Activated naive CD4-positive, alpha-beta T cell treated with anti-CD3 and anti-CD28 coated beads, Interleukin-2, amount 50 U/mL, for 24 hours (primary cell): ENCODE data around the gene CERK.

Experiments
- H3K27ac Mint-ChIP-seq: one replicate; pipeline ENCODE4 v1.8.0; 2021; ENCODE audit warnings: mild to moderate bottlenecking, mixed read lengths
- H3K27me3 Mint-ChIP-seq: one replicate; pipeline ENCODE4 v1.8.0; 2021; ENCODE audit warnings: mixed read lengths
- H3K36me3 Mint-ChIP-seq: one replicate; pipeline ENCODE4 v1.8.0; 2021; ENCODE audit warnings: mixed read lengths
- H3K4me1 Mint-ChIP-seq: one replicate; pipeline ENCODE4 v1.8.0; 2021; ENCODE audit warnings: mixed read lengths
- H3K4me3 Mint-ChIP-seq: one replicate; pipeline ENCODE4 v1.8.0; 2021; ENCODE audit warnings: mild to moderate bottlenecking, mixed read lengths
- H3K9me3 Mint-ChIP-seq: one replicate; pipeline ENCODE4 v1.8.0; 2021; ENCODE audit warnings: mixed read lengths

Gene CERK

GRCh38 chr22:46756097-46756496 lies 18.0 kb upstream of the CERK start:
- Mint-ChIP-seq H3K36me3 (peaks cover 3% of the 10 kb centered on the region), H3K27me3 (no peaks in the 10 kb centered on the region), H3K4me1 (peaks cover 28% of the 10 kb centered on the region), H3K27ac (peak overlapping the region; percentile 38), H3K4me3 (no peak overlapping the region), H3K9me3 (peaks cover 6% of the 10 kb centered on the region)

- Mint-ChIP-seq H3K4me3 (no peak overlapping the region), H3K9me3 (peaks cover 6% of the 10 kb centered on the region), H3K27ac (no peak overlapping the region), H3K27me3 (no peaks in the 10 kb centered on the region), H3K4me1 (peaks cover 26% of the 10 kb centered on the region), H3K36me3 (peaks cover 3% of the 10 kb centered on the region)
Observed at GRCh38 chr22:46755525-46755924, 17.5 kb upstream of the CERK start.

- H3K4me1 Mint-ChIP-seq = peaks cover 33% of the 10 kb centered on the region
- no peak overlapping the region for H3K4me3 Mint-ChIP-seq
- H3K27me3 Mint-ChIP-seq = no peaks in the 10 kb centered on the region
- H3K36me3 Mint-ChIP-seq = peaks cover 3% of the 10 kb centered on the region
- H3K9me3 Mint-ChIP-seq = peaks cover 6% of the 10 kb centered on the region
- no peak overlapping the region for H3K27ac Mint-ChIP-seq
Observed at GRCh38 chr22:46754826-46755225, 16.8 kb upstream of the CERK start.

GRCh38 chr22:46754110-46754799 lies 16.2 kb upstream of the CERK start:
- Mint-ChIP-seq H3K27me3 (no peaks in the 10 kb centered on the region), H3K4me3 (no peak overlapping the region), H3K9me3 (peaks cover 6% of the 10 kb centered on the region), H3K36me3 (peaks cover 3% of the 10 kb centered on the region), H3K27ac (peak overlapping the region; percentile 32), H3K4me1 (peaks cover 39% of the 10 kb centered on the region)

GRCh38 chr22:46753761-46754109 lies 15.7 kb upstream of the CERK start:
- Mint-ChIP-seq H3K36me3 (peaks cover 3% of the 10 kb centered on the region), H3K4me1 (peaks cover 41% of the 10 kb centered on the region), H3K9me3 (peaks cover 6% of the 10 kb centered on the region), H3K27me3 (no peaks in the 10 kb centered on the region), H3K4me3 (no peak overlapping the region), H3K27ac (no peak overlapping the region)

- H3K27me3 Mint-ChIP-seq = no peaks in the 10 kb centered on the region
- H3K9me3 Mint-ChIP-seq = peaks cover 6% of the 10 kb centered on the region
- peaks cover 39% of the 10 kb centered on the region for H3K4me1 Mint-ChIP-seq
- H3K27ac Mint-ChIP-seq = no peak overlapping the region
- H3K36me3 Mint-ChIP-seq = peaks cover 3% of the 10 kb centered on the region
- no peak overlapping the region for H3K4me3 Mint-ChIP-seq
Observed at GRCh38 chr22:46753360-46753759, 15.3 kb upstream of the CERK start.

GRCh38 chr22:46752988-46753310 lies 14.9 kb upstream of the CERK start:
- peaks cover 6% of the 10 kb centered on the region for H3K9me3 Mint-ChIP-seq
- H3K4me3 Mint-ChIP-seq = no peak overlapping the region
- H3K27ac Mint-ChIP-seq = no peak overlapping the region
- H3K27me3 Mint-ChIP-seq = no peaks in the 10 kb centered on the region
- H3K4me1 Mint-ChIP-seq = peaks cover 41% of the 10 kb centered on the region
- H3K36me3 Mint-ChIP-seq = peaks cover 3% of the 10 kb centered on the region

GRCh38 chr22:46752286-46752987 lies 14.4 kb upstream of the CERK start:
- Mint-ChIP-seq H3K27me3 (no peaks in the 10 kb centered on the region), H3K36me3 (peaks cover 3% of the 10 kb centered on the region), H3K27ac (no peak overlapping the region), H3K4me3 (no peak overlapping the region), H3K9me3 (peaks cover 6% of the 10 kb centered on the region), H3K4me1 (peaks cover 44% of the 10 kb centered on the region)

- Mint-ChIP-seq H3K27ac (no peak overlapping the region), H3K27me3 (no peaks in the 10 kb centered on the region), H3K4me1 (peaks cover 33% of the 10 kb centered on the region), H3K36me3 (no peaks in the 10 kb centered on the region), H3K9me3 (no peaks in the 10 kb centered on the region), H3K4me3 (no peak overlapping the region)
Observed at GRCh38 chr22:46750863-46751443, 12.9 kb upstream of the CERK start.

- Mint-ChIP-seq H3K9me3 (no peaks in the 10 kb centered on the region), H3K27me3 (no peaks in the 10 kb centered on the region), H3K27ac (no peak overlapping the region), H3K36me3 (no peaks in the 10 kb centered on the region), H3K4me1 (peaks cover 33% of the 10 kb centered on the region), H3K4me3 (no peak overlapping the region)
Observed at GRCh38 chr22:46750530-46750800, 12.4 kb upstream of the CERK start.

GRCh38 chr22:46749682-46750529 lies 11.9 kb upstream of the CERK start:
- peaks cover 33% of the 10 kb centered on the region for H3K4me1 Mint-ChIP-seq
- no peaks in the 10 kb centered on the region for H3K36me3 Mint-ChIP-seq
- H3K27ac Mint-ChIP-seq = peak overlapping the region; percentile 81
- no peaks in the 10 kb centered on the region for H3K27me3 Mint-ChIP-seq
- H3K9me3 Mint-ChIP-seq = no peaks in the 10 kb centered on the region
- H3K4me3 Mint-ChIP-seq = peak overlapping the region; percentile 72

GRCh38 chr22:46748908-46749675 lies 11.0 kb upstream of the CERK start:
- Mint-ChIP-seq H3K27me3 (no peaks in the 10 kb centered on the region), H3K36me3 (no peaks in the 10 kb centered on the region), H3K27ac (peak overlapping the region; percentile 81), H3K4me3 (peak overlapping the region; percentile 72), H3K9me3 (no peaks in the 10 kb centered on the region), H3K4me1 (peaks cover 33% of the 10 kb centered on the region)

- Mint-ChIP-seq H3K27me3 (no peaks in the 10 kb centered on the region), H3K36me3 (no peaks in the 10 kb centered on the region), H3K9me3 (no peaks in the 10 kb centered on the region), H3K4me1 (peaks cover 33% of the 10 kb centered on the region), H3K4me3 (peak overlapping the region; percentile 72), H3K27ac (peak overlapping the region; percentile 81)
Observed at GRCh38 chr22:46748206-46748907, 10.3 kb upstream of the CERK start.

- H3K27me3 Mint-ChIP-seq = no peaks in the 10 kb centered on the region
- no peaks in the 10 kb centered on the region for H3K9me3 Mint-ChIP-seq
- no peak overlapping the region for H3K4me3 Mint-ChIP-seq
- no peak overlapping the region for H3K27ac Mint-ChIP-seq
- peaks cover 33% of the 10 kb centered on the region for H3K4me1 Mint-ChIP-seq
- peaks cover 4% of the 10 kb centered on the region for H3K36me3 Mint-ChIP-seq
Observed at GRCh38 chr22:46747646-46748045, 9.6 kb upstream of the CERK start.

- no peak overlapping the region for H3K27ac Mint-ChIP-seq
Observed at GRCh38 chr22:46746620-46747019, 8.6 kb upstream of the CERK start.

More at GRCh38 chr22:46746620-46747019, 8.6 kb upstream of the CERK start:
- Mint-ChIP-seq H3K9me3 (no peaks in the 10 kb centered on the region), H3K36me3 (peaks cover 4% of the 10 kb centered on the region), H3K27me3 (no peaks in the 10 kb centered on the region), H3K4me3 (no peak overlapping the region), H3K4me1 (peaks cover 33% of the 10 kb centered on the region)
